ENCODE results near the gene OR9K2. TPM values are rescaled to one million over a fixed set of nuclear protein-coding genes. Genes with fewer than 3 reads are reported as not detected.
A peak's percentile ranks its signal among the peaks of the same experiment; 100 is the strongest.
"Not testable (repeated sequence)": the region's sequence is repeated elsewhere in the genome, so short reads cannot be mapped to it uniquely, and the experiment has no call there.

OR9K2 gene
- not detected for polyA plus RNA-seq
- long read RNA-seq, donor 1, result 0 reads
- long read RNA-seq, donor 2, result 0 reads
- long read RNA-seq, donor 3, result 0 reads
- long read RNA-seq, donor 4, result 0 reads
- long read RNA-seq, donor 5, result 0 reads
- long read RNA-seq, donor 6, result 0 reads
- long read RNA-seq, donor 7, result 0 reads
- long read RNA-seq, donor 8, result 0 reads
- long read RNA-seq, donor 9, result 0 reads
- long read RNA-seq, donor 10, result 0 reads
- long read RNA-seq, donor 11, result 0 reads

- H3K27ac ChIP-seq (ENCODE audit: low read length), result no peak within 1 kb of the TSS
- H3K4me3 ChIP-seq (ENCODE audit: low read length), result no peak within 1 kb of the TSS
- H3K4me1 ChIP-seq (ENCODE audit: control insufficient read depth, insufficient read depth, low read length), result no peaks in the 10 kb centered on the region
- no peak for DNase-seq
- H3K9me3 ChIP-seq (ENCODE audit: control insufficient read depth, low read depth, low read length), result no peaks in the 10 kb centered on the region
- no peaks in the 10 kb centered on the region for H3K36me3 ChIP-seq (ENCODE audit: control insufficient read depth, insufficient read depth, low read length)
- H3K27me3 ChIP-seq (ENCODE audit: control insufficient read depth, insufficient read depth, low read length), result no peaks in the 10 kb centered on the region
- no CpG with 5 or more reads among the region's 2 CpGs for WGBS (ENCODE audit: insufficient coverage, low lambda C conversion rate)
Measured at GRCh38 chr12:55126106-55126505, at the start of gene OR9K2. Gene OR9K2 (plus strand): TSS chr12:55126406. CDS start chr12:55129835, 3,429 bp downstream.

GRCh38 chr12:55092579-55092978, 33.6 kb upstream of the OR9K2 start:
- DNase-seq, result no peak
- WGBS (ENCODE audit: insufficient coverage, low lambda C conversion rate), result no CpG with 5 or more reads among the region's 3 CpGs
- no peak overlapping the region for H3K4me3 ChIP-seq (ENCODE audit: low read length)
- no peaks in the 10 kb centered on the region for H3K27me3 ChIP-seq (ENCODE audit: control insufficient read depth, insufficient read depth, low read length)
- no peaks in the 10 kb centered on the region for H3K9me3 ChIP-seq (ENCODE audit: control insufficient read depth, low read depth, low read length)
- no peaks in the 10 kb centered on the region for H3K36me3 ChIP-seq (ENCODE audit: control insufficient read depth, insufficient read depth, low read length)
- H3K27ac ChIP-seq (ENCODE audit: low read length), result no peak overlapping the region
- H3K4me1 ChIP-seq (ENCODE audit: control insufficient read depth, insufficient read depth, low read length), result no peaks in the 10 kb centered on the region

DNA sequence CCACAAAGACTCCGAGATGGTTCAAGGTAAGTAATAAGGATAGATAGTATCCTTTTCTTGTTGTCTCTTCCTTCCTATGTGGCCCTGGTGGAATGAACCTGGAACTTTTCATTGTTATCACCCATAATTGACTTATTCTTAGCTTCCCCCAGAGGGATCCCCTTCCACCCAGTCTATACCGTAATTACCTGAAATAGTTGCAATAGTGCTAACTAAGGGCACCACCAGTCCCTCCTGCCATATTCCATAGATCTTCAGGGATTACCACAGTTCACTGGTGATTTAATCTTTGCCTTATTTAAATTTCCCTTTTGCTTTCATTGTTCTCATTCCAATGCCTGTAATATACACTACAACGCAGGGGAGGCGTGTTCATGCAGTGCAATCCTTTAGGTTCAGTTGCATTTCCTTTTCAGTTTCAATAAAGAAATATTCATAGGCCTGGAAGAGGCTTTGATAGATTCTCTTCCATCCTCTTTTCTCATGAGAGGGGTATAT, 13.8 kb upstream of the OR9K2 start:
- Histone ChIP-seq H3K27me3 (ENCODE audit: control insufficient read depth, insufficient read depth, low read length) (no peaks in the 10 kb centered on the region), H3K27ac (ENCODE audit: low read length) (no peak overlapping the region), H3K9me3 (ENCODE audit: control insufficient read depth, low read depth, low read length) (no peaks in the 10 kb centered on the region), H3K4me1 (ENCODE audit: control insufficient read depth, insufficient read depth, low read length) (no peaks in the 10 kb centered on the region), H3K36me3 (ENCODE audit: control insufficient read depth, insufficient read depth, low read length) (no peaks in the 10 kb centered on the region), H3K4me3 (ENCODE audit: low read length) (no peak overlapping the region)
- 94% methylated on average over 2 of the region's 4 CpGs for WGBS (ENCODE audit: insufficient coverage, low lambda C conversion rate)
- DNase-seq, result no peak

DNA sequence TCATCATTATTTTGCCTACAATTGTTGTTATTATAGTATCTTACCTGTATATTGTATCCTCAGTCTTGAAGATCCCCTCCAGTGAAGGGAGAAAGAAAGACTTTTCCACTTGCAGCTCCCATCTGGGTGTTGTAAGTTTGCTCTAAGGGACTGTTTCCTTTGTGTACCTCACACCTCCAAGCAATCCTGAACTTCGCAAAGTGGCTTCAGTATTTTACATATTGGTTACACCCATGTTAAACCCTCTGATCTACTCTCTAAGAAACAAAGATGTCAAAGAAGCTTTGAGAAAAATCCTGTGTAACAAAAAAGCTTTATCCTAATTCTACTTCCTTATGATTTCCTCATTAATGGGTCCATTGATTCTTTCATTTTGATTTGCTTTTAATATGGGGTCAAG, 10.1 kb upstream of the OR9K2 start:
- no peak overlapping the region for H3K27ac ChIP-seq (ENCODE audit: low read length)
- no peak for DNase-seq
- no peak overlapping the region for H3K4me3 ChIP-seq (ENCODE audit: low read length)
- no peaks in the 10 kb centered on the region for H3K27me3 ChIP-seq (ENCODE audit: control insufficient read depth, insufficient read depth, low read length)
- 100% methylated on average over 1 of the region's 1 CpG for WGBS (ENCODE audit: insufficient coverage, low lambda C conversion rate)
- no peaks in the 10 kb centered on the region for H3K9me3 ChIP-seq (ENCODE audit: control insufficient read depth, low read depth, low read length)
- no peaks in the 10 kb centered on the region for H3K36me3 ChIP-seq (ENCODE audit: control insufficient read depth, insufficient read depth, low read length)
- no peaks in the 10 kb centered on the region for H3K4me1 ChIP-seq (ENCODE audit: control insufficient read depth, insufficient read depth, low read length)

- WGBS (ENCODE audit: insufficient coverage, low lambda C conversion rate), result no CpG with 5 or more reads among the region's 1 CpG
- Histone ChIP-seq H3K36me3 (ENCODE audit: control insufficient read depth, insufficient read depth, low read length) (no peaks in the 10 kb centered on the region), H3K27me3 (ENCODE audit: control insufficient read depth, insufficient read depth, low read length) (peaks cover 6% of the 10 kb centered on the region)
Measured at GRCh38 chr12:55132816-55133215, 6.6 kb downstream of the OR9K2 start.

GRCh38 chr12:55142669-55143565, 16.7 kb downstream of the OR9K2 start:
- no peaks in the 10 kb centered on the region for H3K4me1 ChIP-seq (ENCODE audit: control insufficient read depth, insufficient read depth, low read length)
- no peak overlapping the region for H3K4me3 ChIP-seq (ENCODE audit: low read length)
- H3K27ac ChIP-seq (ENCODE audit: low read length), result no peak overlapping the region
- no peaks in the 10 kb centered on the region for H3K27me3 ChIP-seq (ENCODE audit: control insufficient read depth, insufficient read depth, low read length)
- H3K9me3 ChIP-seq (ENCODE audit: control insufficient read depth, low read depth, low read length), result no peaks in the 10 kb centered on the region
- peak; percentile 5 to 20 for DNase-seq
- no CpG with 5 or more reads among the region's 3 CpGs for WGBS (ENCODE audit: insufficient coverage, low lambda C conversion rate)
- H3K36me3 ChIP-seq (ENCODE audit: control insufficient read depth, insufficient read depth, low read length), result no peaks in the 10 kb centered on the region

More at GRCh38 chr12:55132816-55133215, 6.6 kb downstream of the OR9K2 start:
- Histone ChIP-seq H3K4me3 (ENCODE audit: low read length) (no peak overlapping the region), H3K9me3 (ENCODE audit: control insufficient read depth, low read depth, low read length) (no peaks in the 10 kb centered on the region), H3K27ac (ENCODE audit: low read length) (no peak overlapping the region), H3K4me1 (ENCODE audit: control insufficient read depth, insufficient read depth, low read length) (no peaks in the 10 kb centered on the region)
- no peak for DNase-seq

DNA sequence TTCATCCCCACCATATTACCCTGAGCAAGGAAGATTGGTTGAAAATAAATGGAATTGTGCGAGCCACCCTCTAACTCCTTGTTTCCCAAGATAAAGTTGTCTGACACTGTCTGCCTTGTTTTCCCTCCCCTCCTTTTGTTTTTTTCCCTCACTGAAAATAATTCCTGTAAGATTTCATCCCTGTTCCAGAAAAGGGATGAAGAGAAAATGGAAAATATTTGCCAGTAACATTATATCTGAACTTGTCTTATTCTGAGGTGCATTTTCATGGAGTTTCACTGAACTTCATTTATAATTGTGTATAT, 17.3 kb downstream of the OR9K2 start:
- Histone ChIP-seq H3K4me3 (ENCODE audit: low read length) (no peak overlapping the region), H3K36me3 (ENCODE audit: control insufficient read depth, insufficient read depth, low read length) (no peaks in the 10 kb centered on the region), H3K27me3 (ENCODE audit: control insufficient read depth, insufficient read depth, low read length) (no peaks in the 10 kb centered on the region), H3K27ac (ENCODE audit: low read length) (no peak overlapping the region), H3K9me3 (ENCODE audit: control insufficient read depth, low read depth, low read length) (no peaks in the 10 kb centered on the region), H3K4me1 (ENCODE audit: control insufficient read depth, insufficient read depth, low read length) (no peaks in the 10 kb centered on the region)
- WGBS (ENCODE audit: insufficient coverage, low lambda C conversion rate), result no CpG with 5 or more reads among the region's 1 CpG
- DNase-seq, result no peak

DNA sequence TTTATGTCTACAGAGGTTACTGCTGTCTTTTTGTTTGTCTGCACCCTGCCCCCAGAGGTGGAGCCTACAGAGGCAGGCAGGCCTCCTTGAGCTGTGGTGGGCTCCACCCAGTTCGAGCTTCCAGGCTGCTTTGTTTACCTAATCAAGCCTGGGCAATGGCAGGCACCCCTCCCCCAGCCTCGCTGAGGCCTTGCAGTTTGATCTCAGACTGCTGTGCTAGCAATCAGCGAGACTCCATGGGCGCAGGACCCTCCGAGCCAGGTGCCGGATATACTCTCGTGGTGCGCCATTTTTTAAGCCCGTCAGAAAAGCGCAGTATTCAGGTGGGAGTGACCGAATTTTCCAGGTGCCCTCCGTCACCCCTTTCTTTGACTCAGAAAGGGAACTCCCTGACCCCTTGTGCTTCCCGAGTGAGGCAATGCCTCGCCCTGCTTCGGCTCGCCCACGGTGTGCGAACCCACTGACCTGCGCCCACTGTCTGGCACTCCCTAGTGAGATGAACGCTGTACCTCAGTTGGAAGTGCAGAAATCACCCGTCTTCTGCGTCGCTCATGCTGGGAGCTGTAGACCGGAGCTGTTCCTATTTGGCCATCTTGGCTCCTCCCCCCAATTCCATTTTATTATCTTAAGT, 40.9 kb downstream of the OR9K2 start:
- DNase-seq; H3K27me3 ChIP-seq (ENCODE audit: control insufficient read depth, insufficient read depth, low read length); H3K27ac ChIP-seq (ENCODE audit: low read length); H3K36me3 ChIP-seq (ENCODE audit: control insufficient read depth, insufficient read depth, low read length); H3K9me3 ChIP-seq (ENCODE audit: control insufficient read depth, low read depth, low read length); H3K4me3 ChIP-seq (ENCODE audit: low read length); H3K4me1 ChIP-seq (ENCODE audit: control insufficient read depth, insufficient read depth, low read length): not testable (repeated sequence)
- 97% methylated on average over 6 of the region's 24 CpGs for WGBS (ENCODE audit: insufficient coverage, low lambda C conversion rate)

- H3K27me3 ChIP-seq (ENCODE audit: control insufficient read depth, insufficient read depth, low read length), result no peaks in the 10 kb centered on the region
- no peak overlapping the region for H3K4me3 ChIP-seq (ENCODE audit: low read length)
- H3K36me3 ChIP-seq (ENCODE audit: control insufficient read depth, insufficient read depth, low read length), result no peaks in the 10 kb centered on the region
- no peak overlapping the region for H3K27ac ChIP-seq (ENCODE audit: low read length)
- no peaks in the 10 kb centered on the region for H3K9me3 ChIP-seq (ENCODE audit: control insufficient read depth, low read depth, low read length)
- no peaks in the 10 kb centered on the region for H3K4me1 ChIP-seq (ENCODE audit: control insufficient read depth, insufficient read depth, low read length)
- no peak for DNase-seq
- WGBS (ENCODE audit: insufficient coverage, low lambda C conversion rate), result 100% methylated on average over 2 of the region's 2 CpGs
Measured at GRCh38 chr12:55171445-55171844, 45.2 kb downstream of the OR9K2 start.

GRCh38 chr12:55171846-55172245, 45.6 kb downstream of the OR9K2 start:
- not testable (repeated sequence) for DNase-seq
- WGBS (ENCODE audit: insufficient coverage, low lambda C conversion rate), result no CpG with 5 or more reads among the region's 2 CpGs

More at GRCh38 chr12:55171846-55172245, 45.6 kb downstream of the OR9K2 start:
- H3K9me3 ChIP-seq (ENCODE audit: control insufficient read depth, low read depth, low read length); H3K4me3 ChIP-seq (ENCODE audit: low read length); H3K27me3 ChIP-seq (ENCODE audit: control insufficient read depth, insufficient read depth, low read length); H3K4me1 ChIP-seq (ENCODE audit: control insufficient read depth, insufficient read depth, low read length); H3K27ac ChIP-seq (ENCODE audit: low read length); H3K36me3 ChIP-seq (ENCODE audit: control insufficient read depth, insufficient read depth, low read length): not testable (repeated sequence)
